ENCODE results near the gene SSH2.
"Not testable (repeated sequence)": the region's sequence is repeated elsewhere in the genome, so short reads cannot be mapped to it uniquely, and the experiment has no call there.

GRCh38 chr17:29651913-29652312 lies 278.1 kb downstream of the SSH2 start:
- not testable (repeated sequence) for TF ChIP-seq CTCF (IDR thresholded peaks at IDR 0.05; ENCODE audit: poor library complexity, severe bottlenecking); POLR2AphosphoS5 (IDR thresholded peaks at IDR 0.05); EZH2 (IDR thresholded peaks at IDR 0.05; ENCODE audit: borderline replicate concordance, insufficient read depth, low read length, poor library complexity, severe bottlenecking); TAF1 (IDR thresholded peaks at IDR 0.05; ENCODE audit: low read depth)

Measured in neural cell (in vitro differentiated cells).